ENCODE data around the gene TDRD15.
"Not testable (repeated sequence)": the region's sequence is repeated elsewhere in the genome, so short reads cannot be mapped to it uniquely, and the experiment has no call there.

Gene TDRD15

DNA sequence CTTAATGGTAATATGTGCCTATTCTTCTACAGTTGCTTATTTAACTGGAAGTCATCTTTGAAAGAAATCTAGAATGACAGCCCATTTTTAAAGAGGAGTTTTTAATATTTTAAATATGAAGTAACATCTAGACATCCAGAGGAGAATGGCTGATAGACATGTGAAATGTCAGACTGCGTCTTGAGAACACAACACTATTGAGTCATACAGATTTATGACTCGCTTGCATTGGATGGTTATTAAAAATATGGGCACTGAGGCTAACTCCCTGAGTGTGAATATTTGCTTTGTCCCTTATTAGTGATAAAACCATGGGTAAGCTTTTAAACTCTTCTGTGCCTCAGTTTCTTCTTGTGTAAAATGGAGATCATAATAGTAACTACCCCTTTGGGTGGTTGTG is 22.9 kb downstream of the TDRD15 start:
- DNase-seq (ENCODE audit: low spot score) = no peak

DNA sequence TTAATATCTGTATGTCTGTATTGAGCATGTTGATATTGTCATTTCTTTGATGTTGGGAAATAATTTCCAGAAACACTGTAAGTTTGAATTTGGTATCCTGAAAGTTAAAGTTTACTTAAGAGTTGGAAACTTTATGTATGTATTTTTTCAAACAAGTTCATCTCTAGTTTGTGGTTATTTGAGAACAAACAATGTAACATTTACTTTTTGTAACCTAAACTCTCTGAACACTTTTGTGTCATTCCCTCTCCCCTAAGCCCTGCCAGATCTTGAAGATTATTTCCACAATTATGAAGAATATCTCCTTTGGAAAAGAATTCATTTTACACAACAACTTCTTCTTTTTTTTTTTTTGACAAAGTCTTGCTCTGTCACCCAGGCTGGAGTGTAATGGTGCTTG is 24.9 kb downstream of the TDRD15 start:
- DNase-seq (ENCODE audit: low spot score) = no peak

DNA sequence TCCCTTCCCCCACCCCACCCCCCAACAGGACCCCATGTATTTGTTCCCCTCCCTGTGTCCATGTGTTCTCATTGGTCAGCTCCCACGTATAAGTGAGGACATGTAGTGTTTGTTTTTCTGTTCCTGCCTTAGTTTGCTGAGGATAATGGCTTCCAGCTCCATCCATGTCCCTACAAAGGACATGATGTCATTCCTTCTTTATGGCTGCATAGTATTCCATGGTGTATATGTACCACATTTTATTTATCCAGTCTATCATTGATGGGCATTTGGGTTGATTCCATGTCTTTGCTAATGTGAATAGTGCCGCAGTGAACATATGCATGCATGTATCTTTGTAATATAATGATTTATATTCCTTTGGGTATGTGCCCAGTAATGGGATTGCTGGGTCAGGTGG is 27.5 kb downstream of the TDRD15 start:
- not testable (repeated sequence) for DNase-seq (ENCODE audit: low spot score)

DNA sequence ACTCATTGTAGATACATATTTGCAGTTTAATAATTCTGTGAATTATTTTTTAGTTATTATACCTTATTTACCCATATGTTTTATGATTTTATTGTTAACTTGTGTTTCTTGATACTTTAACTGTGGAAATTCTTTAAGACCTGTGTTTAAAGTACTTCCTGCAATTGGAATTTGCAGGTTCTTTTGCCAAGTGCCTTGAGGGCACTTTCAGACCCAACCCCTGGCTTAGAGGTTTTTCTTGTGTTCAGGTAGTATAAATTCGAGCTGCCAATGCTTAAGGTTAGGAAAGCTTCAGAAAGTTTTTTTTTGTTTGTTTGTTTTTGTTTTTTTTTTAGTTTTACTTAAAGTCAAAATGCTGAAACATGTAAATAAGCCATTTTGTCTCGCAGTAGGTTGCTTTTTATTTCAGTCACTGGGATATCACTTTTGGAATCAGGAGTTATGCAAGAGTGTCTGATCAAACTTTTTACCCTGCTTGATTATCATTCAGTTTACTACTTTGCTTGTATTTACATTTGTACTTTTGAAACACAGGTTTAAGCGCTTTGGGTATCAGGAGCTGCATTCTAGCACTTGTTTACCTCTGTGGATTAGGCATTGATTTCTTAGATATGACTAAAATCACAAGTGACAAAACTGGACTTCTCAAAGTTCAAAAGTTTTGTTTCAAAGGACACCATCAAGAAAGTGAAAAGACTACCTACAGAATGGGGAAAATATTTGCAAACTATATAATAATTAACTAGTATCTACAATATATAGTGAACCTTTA is 31.8 kb downstream of the TDRD15 start:
- no peak for DNase-seq (ENCODE audit: low spot score)

DNA sequence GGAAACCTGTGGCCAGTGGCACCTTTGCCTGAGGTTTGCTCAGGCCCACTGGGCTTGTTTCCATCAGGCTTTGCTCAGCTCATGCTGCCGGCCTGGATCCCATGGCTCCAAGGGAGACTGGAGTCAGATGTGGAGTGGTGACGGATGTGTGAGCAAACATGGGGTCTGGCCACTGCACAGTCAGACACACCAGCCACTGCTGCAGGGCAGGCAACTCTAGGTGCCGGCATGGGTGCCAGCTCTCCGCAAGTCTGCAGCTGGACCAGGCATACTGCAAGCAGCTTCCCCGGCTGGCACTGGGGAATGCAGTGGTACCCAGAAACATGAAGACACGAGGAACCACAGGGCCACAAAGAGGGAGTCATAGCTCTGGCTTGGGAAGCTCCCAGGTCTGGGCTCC is 37.4 kb downstream of the TDRD15 start:
- no peak for DNase-seq (ENCODE audit: low spot score)

DNA sequence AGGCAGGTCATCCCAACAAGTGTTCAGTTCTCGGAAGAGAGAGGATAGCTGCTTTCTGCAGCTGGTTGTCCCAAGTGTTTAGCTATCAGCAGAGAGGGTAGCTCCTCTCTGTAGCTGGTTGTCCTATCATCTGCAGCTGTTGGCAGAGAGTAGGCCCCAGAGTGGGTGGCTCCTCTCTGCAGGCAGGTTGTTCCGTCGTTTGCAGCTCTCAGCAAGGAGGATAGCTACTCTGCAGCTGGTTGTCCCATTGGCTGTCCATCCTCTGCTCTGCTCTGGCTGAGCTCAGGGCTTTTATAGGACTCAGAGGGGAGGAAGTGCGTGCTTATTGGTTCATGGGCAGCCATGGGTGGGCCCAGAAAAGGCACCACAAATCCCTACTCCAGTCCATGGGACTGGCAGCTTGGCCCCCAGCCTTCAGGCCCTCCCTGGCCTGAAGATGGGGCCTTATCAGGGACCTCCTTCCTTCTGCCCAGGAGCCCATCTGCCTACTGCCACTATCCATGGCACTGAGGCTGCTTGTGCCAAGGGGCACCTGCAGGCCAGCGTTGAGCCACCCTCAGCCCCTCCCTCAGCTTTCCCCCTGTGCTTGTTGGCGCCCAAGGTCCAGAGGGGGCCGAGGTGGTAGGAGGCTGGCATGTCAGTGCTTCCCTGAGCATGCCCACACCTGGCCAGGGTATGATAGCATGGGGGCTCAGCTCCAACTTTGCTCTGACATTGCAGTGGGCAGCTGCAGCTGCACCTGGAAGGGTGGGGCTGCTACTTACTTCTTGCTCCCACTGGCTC is 38.3 kb downstream of the TDRD15 start:
- DNase-seq (ENCODE audit: low spot score) = no peak

DNA sequence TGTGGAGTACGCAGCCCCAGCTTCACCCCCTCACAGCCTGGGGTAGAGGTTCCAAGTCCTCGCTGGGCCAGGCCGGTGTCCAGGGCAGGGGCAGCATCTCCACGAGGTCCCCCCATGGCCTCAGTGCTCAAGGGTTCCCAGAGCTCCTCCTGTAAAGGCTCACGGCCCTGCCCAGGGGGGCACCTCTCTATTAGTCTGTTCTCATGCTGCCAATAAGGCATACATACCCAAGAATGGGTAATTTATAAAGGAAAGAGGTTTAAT is 38.8 kb downstream of the TDRD15 start:
- DNase-seq (ENCODE audit: low spot score) = no peak

DNA sequence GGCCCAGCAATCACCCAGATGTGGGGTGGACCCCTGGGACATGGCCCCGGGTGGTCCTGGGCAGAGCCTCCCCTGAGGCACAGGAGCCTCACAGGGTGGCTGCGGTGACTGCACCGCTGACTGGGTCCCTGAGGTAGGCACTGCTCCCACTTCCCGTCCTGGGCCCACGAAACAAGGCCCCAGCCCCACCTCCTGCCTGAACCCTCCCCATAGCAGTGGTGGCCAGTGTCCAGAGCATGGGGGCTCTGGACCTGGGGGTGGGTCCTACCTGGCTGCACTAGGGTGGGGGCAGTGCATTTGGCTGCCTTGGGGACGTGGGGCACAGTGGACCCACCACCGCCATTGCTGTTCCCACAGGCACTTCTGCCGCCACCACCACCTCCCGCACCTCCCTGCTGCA is 39.4 kb downstream of the TDRD15 start:
- DNase-seq (ENCODE audit: low spot score) = no peak

DNA sequence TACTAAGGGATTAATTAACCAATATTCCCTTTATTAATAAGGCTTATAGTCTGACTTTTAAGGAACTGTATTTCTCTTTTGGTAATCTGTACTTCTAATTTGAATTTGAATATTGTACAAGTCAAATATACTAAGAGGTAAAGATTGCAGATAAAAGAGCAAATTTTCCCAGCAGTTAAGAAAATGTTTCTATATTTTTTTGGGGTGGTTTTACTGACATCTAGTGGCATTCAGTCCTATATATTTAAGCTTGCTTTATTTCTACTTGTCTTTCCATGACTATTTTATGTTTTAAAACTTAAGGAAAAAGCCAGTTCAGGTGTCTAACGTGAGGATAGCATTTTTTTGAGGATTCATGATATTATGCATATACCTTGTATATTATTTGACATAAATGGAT is 41.6 kb downstream of the TDRD15 start:
- no peak for DNase-seq (ENCODE audit: low spot score)

DNA sequence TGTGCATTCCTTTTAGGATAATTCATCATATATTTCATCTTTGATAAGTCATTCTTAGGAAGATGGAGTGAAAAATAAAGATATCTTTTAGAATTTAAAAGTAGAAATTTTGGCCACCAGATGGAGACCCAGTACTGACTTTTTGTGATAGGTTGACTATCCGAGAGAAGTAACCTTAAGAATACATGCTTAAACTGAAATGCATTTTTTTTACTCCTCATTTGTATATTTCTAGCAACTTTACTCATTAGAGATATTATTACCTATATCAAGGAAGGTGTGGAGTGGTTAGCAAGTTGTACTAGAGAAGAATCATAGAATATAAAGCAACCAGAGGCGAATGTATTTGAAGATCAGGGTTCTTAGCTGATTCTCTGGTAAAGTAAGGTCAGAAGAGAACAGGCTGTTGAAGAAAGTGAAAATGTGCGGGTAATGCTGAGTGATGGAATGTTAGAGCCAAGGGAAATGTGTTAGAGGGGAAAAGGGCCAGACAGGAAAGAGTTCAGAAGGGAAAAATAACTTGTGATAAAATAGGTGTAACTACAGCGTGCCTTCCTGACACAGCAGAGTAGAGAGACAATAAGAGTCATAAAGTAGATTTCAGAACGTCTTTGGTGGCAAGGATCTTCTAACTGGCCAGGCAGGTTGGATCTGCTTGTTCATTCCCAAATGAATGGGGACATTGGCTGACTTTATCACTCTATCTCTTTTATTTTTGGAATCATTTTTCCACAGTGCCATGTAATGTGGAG is 52.3 kb downstream of the TDRD15 start:
- DNase-seq (ENCODE audit: low spot score) = no peak

DNA sequence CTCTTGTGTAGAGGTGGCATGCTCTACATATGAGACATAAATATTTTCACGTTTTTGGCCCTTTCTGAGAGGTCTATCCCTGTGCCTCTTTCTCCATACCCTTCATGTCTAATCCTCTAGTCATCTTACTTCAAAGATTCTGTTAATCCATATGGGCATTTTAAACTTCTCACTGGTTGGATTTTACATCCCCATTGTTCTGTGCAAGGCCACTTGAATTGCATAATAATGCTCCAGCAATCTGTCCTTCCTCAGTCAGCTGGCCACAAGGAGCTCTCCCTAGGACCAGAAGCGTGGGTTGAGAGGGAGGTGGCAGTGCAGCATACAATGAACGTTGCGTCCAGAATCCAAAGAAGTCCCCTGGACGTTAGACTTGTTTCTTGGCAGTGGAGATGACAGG is 58.2 kb downstream of the TDRD15 start:
- DNase-seq (ENCODE audit: low spot score) = no peak

DNA sequence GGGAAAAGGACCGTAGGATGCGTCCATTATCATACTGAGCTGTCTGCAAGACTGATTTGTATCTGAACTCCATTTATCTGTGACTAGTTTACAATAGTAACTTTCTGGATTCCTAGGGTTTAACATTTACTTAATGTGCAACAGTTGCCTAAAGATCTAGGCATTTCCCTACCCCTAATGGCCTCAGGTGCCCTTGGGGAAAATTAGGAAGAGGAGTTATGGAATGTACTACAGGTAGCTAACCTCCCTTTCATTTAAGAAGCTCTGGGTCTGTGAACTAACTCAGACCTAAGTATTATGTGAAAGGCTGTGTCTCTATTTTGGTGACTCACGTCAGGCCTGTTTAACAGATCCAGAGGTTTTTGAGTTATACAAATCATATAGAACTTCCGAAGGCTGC is 59.5 kb downstream of the TDRD15 start:
- no peak for DNase-seq (ENCODE audit: low spot score)

DNA sequence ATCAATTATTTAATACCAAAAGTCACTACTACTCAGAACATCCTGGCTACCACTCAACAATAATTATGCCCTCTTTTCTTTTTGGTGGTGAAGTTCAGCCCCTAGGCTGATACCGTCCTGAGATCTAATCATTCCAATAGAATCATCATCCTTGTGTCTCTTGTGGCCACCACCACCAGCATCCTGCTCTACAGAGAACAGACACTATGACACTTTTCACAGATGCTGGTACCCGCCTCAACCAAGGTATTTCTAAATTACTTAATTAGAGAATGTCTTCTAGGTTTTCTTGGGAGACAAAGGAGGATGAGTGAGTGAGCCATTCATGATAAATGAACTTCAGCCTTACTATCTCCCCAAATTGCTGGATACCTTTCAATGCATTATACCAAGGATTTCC is 60.0 kb downstream of the TDRD15 start:
- no peak for DNase-seq (ENCODE audit: low spot score)

DNA sequence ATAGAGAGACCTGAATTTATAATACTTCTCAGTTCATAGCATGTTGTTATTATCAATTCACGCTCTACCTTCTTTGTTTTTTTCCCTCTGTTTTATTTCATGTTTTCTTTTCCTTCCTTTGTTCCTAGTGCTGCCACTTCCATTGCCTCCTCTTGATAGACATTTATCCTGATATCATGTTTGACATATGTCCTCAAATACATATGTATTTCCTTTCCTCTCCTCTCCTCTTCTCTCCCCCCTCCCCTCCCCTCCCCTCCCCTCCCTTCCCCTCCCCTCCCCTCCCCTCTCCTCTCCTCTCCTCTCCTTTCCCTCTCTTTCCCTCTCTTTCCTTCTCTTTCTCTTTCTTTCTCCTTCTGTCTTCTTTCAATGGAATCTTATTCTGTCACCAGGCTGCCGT is 67.8 kb downstream of the TDRD15 start:
- no peak for DNase-seq (ENCODE audit: low spot score)
